Activated B cell treated with CpG ODN at 0.5 μM for 24 hours (primary cell): Measurements from ENCODE around the gene FAM53B. TPM values are rescaled to one million over a fixed set of nuclear protein-coding genes. Genes with fewer than 3 reads are reported as not detected.

Source experiments
- ATAC-seq: fragments of 200-7000 bp; cut with Tn5 transposase; one replicate; pipeline ENCODE4 v1.10.0; 2021; ENCODE audit warnings: low read depth, mild to moderate bottlenecking, moderate library complexity
- CTCF ChIA-PET: fragments of 350-600 bp; sonication (Branson Sonifier 250); formaldehyde crosslinking; loops from one replicate; lab custom pipeline; 2021; ENCODE audit warnings: antibody characterized with exemption; lab: Charles Lee
- POLR2A ChIA-PET: fragments of 350-600 bp; sonication (Branson Sonifier 250); formaldehyde crosslinking; loops from one replicate; lab custom pipeline; 2021; ENCODE audit warnings: antibody characterized with exemption; lab: Charles Lee
- DNase-seq: peaks from one replicate; pipeline ENCODE4 v3.0.0; 2022
- H3K27ac Mint-ChIP-seq: one replicate; pipeline ENCODE4 v1.8.0; 2020; ENCODE audit warnings: mixed read lengths
- H3K27me3 Mint-ChIP-seq: one replicate; pipeline ENCODE4 v1.8.0; 2021; ENCODE audit warnings: mixed read lengths
- H3K36me3 Mint-ChIP-seq: one replicate; pipeline ENCODE4 v1.8.0; 2021; ENCODE audit warnings: low read depth, mixed read lengths
- H3K4me1 Mint-ChIP-seq: one replicate; pipeline ENCODE4 v1.8.0; 2021; ENCODE audit warnings: mixed read lengths
- H3K4me3 Mint-ChIP-seq: one replicate; pipeline ENCODE4 v1.8.0; 2020; ENCODE audit warnings: mild to moderate bottlenecking, mixed read lengths
- H3K9me3 Mint-ChIP-seq: one replicate; pipeline ENCODE4 v1.8.0; 2020; ENCODE audit warnings: mixed read lengths
- CTCF ChIP-seq: fragments of 200-600 bp; IDR thresholded peaks from one replicate; pipeline ENCODE4 v1.8.0; 2022; ENCODE audit warnings: antibody characterized with exemption, mild to moderate bottlenecking
- intact Hi-C: fragments of 100-400 bp; cut with micrococcal nuclease; formaldehyde crosslinking; loops from one replicate; pipeline ENCODE4 v1.15.1; 2024
- total RNA-seq: library from RNA; stranded (reverse); gene quantifications from 2 replicates; pipeline ENCODE4 v1.2.3, GENCODE V29; 2022

FAM53B gene
- total RNA-seq, 1 donor from 2014 or later, result 73.9 TPM

- peak overlapping the region; percentile 73 for H3K4me3 Mint-ChIP-seq
- intact Hi-C loops, result loop anchor here (1.0 to 2.0 kb wide), 5 partner anchors 9 to 121 kb away; no protein-coding TSS in a partner anchor
- POLR2A ChIA-PET, result interaction anchor here (0.9 to 15.9 kb wide), 20 partner anchors 9 to 121 kb away, joined by 3 to 207 read pairs (median 8); no protein-coding TSS in a partner anchor
These were observed 124.2 kb downstream of the FAM53B start for GRCh38 chr10:124619802-124620490.

GRCh38 chr10:124619195-124619594, 125.0 kb downstream of the FAM53B start:
- peaks cover 99% of the 10 kb centered on the region for H3K4me1 Mint-ChIP-seq

More at GRCh38 chr10:124619802-124620490, 124.2 kb downstream of the FAM53B start:
- Mint-ChIP-seq H3K36me3 (peaks cover 41% of the 10 kb centered on the region), H3K9me3 (no peaks in the 10 kb centered on the region), H3K4me1 (peaks cover 99% of the 10 kb centered on the region), H3K27ac (peak overlapping the region; percentile 96), H3K27me3 (no peaks in the 10 kb centered on the region)
- CTCF ChIA-PET, result interaction anchor here (1.1 to 3.6 kb wide), 6 partner anchors 17 to 126 kb away, joined by 3 to 24 read pairs (median 6); no protein-coding TSS in a partner anchor
- ATAC-seq, result peak; percentile 26
- TF ChIP-seq CTCF, result no peak
- DNase-seq, result no peak

GRCh38 chr10:124618470-124619073, 125.6 kb downstream of the FAM53B start:
- TF ChIP-seq CTCF, result no peak
- peak; percentile 2 for ATAC-seq
- POLR2A ChIA-PET, result interaction anchor here (0.6 to 15.9 kb wide), 29 partner anchors 10 to 474 kb away, joined by 3 to 207 read pairs (median 6); no protein-coding TSS in a partner anchor
- H3K27ac Mint-ChIP-seq, result peak overlapping the region; percentile 96
- peaks cover 30% of the 10 kb centered on the region for H3K36me3 Mint-ChIP-seq
- CTCF ChIA-PET, result interaction anchor here (0.8 to 3.6 kb wide), 6 partner anchors 78 to 127 kb away, joined by 3 to 24 read pairs (median 5); no protein-coding TSS in a partner anchor
- H3K27me3 Mint-ChIP-seq, result no peaks in the 10 kb centered on the region
- intact Hi-C loops, result loop anchor here (1.0 to 2.0 kb wide), 5 partner anchors 7 to 122 kb away; no protein-coding TSS in a partner anchor
- DNase-seq, result no peak
- H3K4me3 Mint-ChIP-seq, result peak overlapping the region; percentile 69
- no peaks in the 10 kb centered on the region for H3K9me3 Mint-ChIP-seq
- peaks cover 99% of the 10 kb centered on the region for H3K4me1 Mint-ChIP-seq

More at GRCh38 chr10:124619195-124619594, 125.0 kb downstream of the FAM53B start:
- H3K9me3 Mint-ChIP-seq, result no peaks in the 10 kb centered on the region
- DNase-seq, result no peak
- TF ChIP-seq CTCF, result no peak
- H3K4me3 Mint-ChIP-seq, result peak overlapping the region; percentile 69
- ChIA-PET CTCF (interaction anchor here (0.8 to 3.6 kb wide), 7 partner anchors 18 to 126 kb away, joined by 3 to 24 read pairs (median 4); no protein-coding TSS in a partner anchor), POLR2A (interaction anchor here (0.6 to 15.9 kb wide), 30 partner anchors 9 to 474 kb away, joined by 3 to 207 read pairs (median 6); no protein-coding TSS in a partner anchor)
- H3K27ac Mint-ChIP-seq, result peak overlapping the region; percentile 96
- intact Hi-C loops, result loop anchor here (1.0 to 2.0 kb wide), 5 partner anchors 8 to 122 kb away; no protein-coding TSS in a partner anchor
- H3K36me3 Mint-ChIP-seq, result peaks cover 37% of the 10 kb centered on the region
- peak; percentile 72 for ATAC-seq
- no peaks in the 10 kb centered on the region for H3K27me3 Mint-ChIP-seq

- CTCF ChIA-PET, result no interaction called here
These were observed 127.4 kb downstream of the FAM53B start for GRCh38 chr10:124616836-124617130.

More at GRCh38 chr10:124616836-124617130, 127.4 kb downstream of the FAM53B start:
- ATAC-seq (no peak), DNase-seq (no peak)
- H3K27ac Mint-ChIP-seq, result peak overlapping the region; percentile 96
- intact Hi-C loops, result no loop called here
- H3K4me3 Mint-ChIP-seq, result peak overlapping the region; percentile 28
- no peaks in the 10 kb centered on the region for H3K27me3 Mint-ChIP-seq
- H3K4me1 Mint-ChIP-seq, result peaks cover 100% of the 10 kb centered on the region
- no peaks in the 10 kb centered on the region for H3K9me3 Mint-ChIP-seq
- TF ChIP-seq CTCF, result no peak
- peaks cover 19% of the 10 kb centered on the region for H3K36me3 Mint-ChIP-seq
- POLR2A ChIA-PET, result interaction anchor here (0.9 to 15.9 kb wide), 7 partner anchors 12 to 125 kb away, joined by 3 to 207 read pairs (median 5); no protein-coding TSS in a partner anchor
